ENCODE measurements around the gene SRPK2.

DNA sequence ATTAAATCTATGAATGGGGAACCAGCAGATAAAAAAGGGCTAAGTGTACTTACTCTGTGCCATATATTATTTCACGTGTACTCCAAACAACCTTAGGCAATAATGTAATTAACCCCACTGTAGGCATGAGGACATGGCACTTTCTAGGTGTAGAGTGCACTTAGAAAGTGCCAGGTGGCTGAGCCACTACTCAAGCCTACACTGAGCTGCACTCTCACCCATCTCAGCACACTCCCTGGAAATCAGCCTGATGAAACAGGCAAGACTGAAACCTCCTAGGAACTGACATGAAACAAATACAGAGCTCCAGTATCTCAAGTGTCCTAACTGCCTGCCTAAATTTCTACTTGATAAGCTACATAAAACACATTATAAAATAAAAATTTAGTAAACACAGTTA lies 227.4 kb downstream of the SRPK2 start:
- TF ChIP-seq, protein P1, sequence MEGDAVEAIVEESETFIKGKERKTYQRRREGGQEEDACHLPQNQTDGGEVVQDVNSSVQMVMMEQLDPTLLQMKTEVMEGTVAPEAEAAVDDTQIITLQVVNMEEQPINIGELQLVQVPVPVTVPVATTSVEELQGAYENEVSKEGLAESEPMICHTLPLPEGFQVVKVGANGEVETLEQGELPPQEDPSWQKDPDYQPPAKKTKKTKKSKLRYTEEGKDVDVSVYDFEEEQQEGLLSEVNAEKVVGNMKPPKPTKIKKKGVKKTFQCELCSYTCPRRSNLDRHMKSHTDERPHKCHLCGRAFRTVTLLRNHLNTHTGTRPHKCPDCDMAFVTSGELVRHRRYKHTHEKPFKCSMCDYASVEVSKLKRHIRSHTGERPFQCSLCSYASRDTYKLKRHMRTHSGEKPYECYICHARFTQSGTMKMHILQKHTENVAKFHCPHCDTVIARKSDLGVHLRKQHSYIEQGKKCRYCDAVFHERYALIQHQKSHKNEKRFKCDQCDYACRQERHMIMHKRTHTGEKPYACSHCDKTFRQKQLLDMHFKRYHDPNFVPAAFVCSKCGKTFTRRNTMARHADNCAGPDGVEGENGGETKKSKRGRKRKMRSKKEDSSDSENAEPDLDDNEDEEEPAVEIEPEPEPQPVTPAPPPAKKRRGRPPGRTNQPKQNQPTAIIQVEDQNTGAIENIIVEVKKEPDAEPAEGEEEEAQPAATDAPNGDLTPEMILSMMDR (IDR thresholded peaks at IDR 0.05) = no peak
- TF ChIP-seq POLR2AphosphoS5 (IDR thresholded peaks at IDR 0.05) (no peak), POLR2A (IDR thresholded peaks at IDR 0.05) (no peak), EP300 (IDR thresholded peaks at IDR 0.05) (no peak)

Measured in suprapubic skin (tissue), 4 donors.